H9 (cell line): ENCODE measurements around the gene LY6G6F. TPM values are rescaled to one million over a fixed set of nuclear protein-coding genes. Genes with fewer than 3 reads are reported as not detected.
A peak's percentile ranks its signal among the peaks of the same experiment; 100 is the strongest.

Source experiments
- DNase-seq: peaks from one replicate; pipeline ENCODE4 v3.0.0-alpha.2; 2017
- H2AFZ ChIP-seq: one replicate; pipeline ENCODE4 v1.6.1; 2013; ENCODE audit warnings: mild to moderate bottlenecking, low read length, control low read depth, moderate library complexity
- H2AK5ac ChIP-seq: 2 replicates; pipeline ENCODE4 v1.6.1; 2013; ENCODE audit warnings: low read length, control low read depth, mixed read lengths; ENCODE audit not compliant: insufficient read length
- H2BK120ac ChIP-seq: one replicate; pipeline ENCODE4 v1.6.1; 2013; ENCODE audit warnings: low read depth, mild to moderate bottlenecking, low read length, control low read depth, inconsistent platforms; ENCODE audit not compliant: poor library complexity, severe bottlenecking
- H2BK12ac ChIP-seq: 2 replicates; pipeline ENCODE4 v1.6.1; 2013; ENCODE audit warnings: low read length, control low read depth, mixed read lengths, low read depth; ENCODE audit not compliant: insufficient read length
- H2BK15ac ChIP-seq: 2 replicates; pipeline ENCODE4 v1.6.1; 2013; ENCODE audit warnings: low read depth, low read length, control low read depth
- H2BK20ac ChIP-seq: one replicate; pipeline ENCODE4 v1.6.1; 2013; ENCODE audit warnings: low read depth, mild to moderate bottlenecking, low read length, control low read depth, inconsistent platforms; ENCODE audit not compliant: poor library complexity, severe bottlenecking
- H2BK5ac ChIP-seq: 2 replicates; pipeline ENCODE4 v1.6.1; 2013; ENCODE audit warnings: low read length, control low read depth, mixed read lengths; ENCODE audit not compliant: insufficient read length
- H3K14ac ChIP-seq: 2 replicates; pipeline ENCODE4 v1.6.1; 2013; ENCODE audit warnings: low read length, control low read depth; ENCODE audit not compliant: insufficient read depth
- H3K18ac ChIP-seq: 2 replicates; pipeline ENCODE4 v1.6.1; 2013; ENCODE audit warnings: low read depth, mild to moderate bottlenecking, mixed read lengths, low read length, control low read depth; ENCODE audit not compliant: insufficient read length
- H3K23ac ChIP-seq: 2 replicates; pipeline ENCODE4 v1.6.1; 2013; ENCODE audit warnings: low read length, control low read depth, mixed read lengths, low read depth; ENCODE audit not compliant: insufficient read length
- H3K23me2 ChIP-seq: 2 replicates; pipeline ENCODE4 v1.6.1; 2013; ENCODE audit warnings: low read depth, mild to moderate bottlenecking, mixed read lengths, low read length, control low read depth; ENCODE audit not compliant: insufficient read length, poor library complexity, severe bottlenecking
- H3K27ac ChIP-seq: 2 replicates; pipeline ENCODE4 v1.5.1; 2013; ENCODE audit warnings: low read length, control low read depth, mixed read lengths, low read depth; ENCODE audit not compliant: insufficient read length
- H3K27me3 ChIP-seq: 2 replicates; pipeline ENCODE4 v1.6.1; 2013; ENCODE audit warnings: low read length, control low read depth, inconsistent platforms; ENCODE audit not compliant: insufficient read depth
- H3K4ac ChIP-seq: 2 replicates; pipeline ENCODE4 v1.6.1; 2013; ENCODE audit warnings: low read depth, mild to moderate bottlenecking, control low read depth, inconsistent platforms, low read length, moderate library complexity
- H3K4me1 ChIP-seq: 2 replicates; pipeline ENCODE4 v1.6.1; 2013; ENCODE audit warnings: low read length, control low read depth, inconsistent platforms; ENCODE audit not compliant: insufficient read depth
- H3K4me2 ChIP-seq: 2 replicates; pipeline ENCODE4 v1.6.1; 2013; ENCODE audit warnings: low read length, control low read depth, mixed read lengths; ENCODE audit not compliant: insufficient read length, insufficient read depth
- H3K56ac ChIP-seq: 2 replicates; pipeline ENCODE4 v1.6.1; 2013; ENCODE audit warnings: low read depth, mild to moderate bottlenecking, mixed read lengths, low read length, control low read depth; ENCODE audit not compliant: insufficient read length
- H3K79me1 ChIP-seq: 2 replicates; pipeline ENCODE4 v1.6.1; 2013; ENCODE audit warnings: low read depth, mild to moderate bottlenecking, moderate library complexity, low read length, control low read depth, inconsistent platforms; ENCODE audit not compliant: insufficient read depth, poor library complexity, severe bottlenecking
- H3K79me2 ChIP-seq: 2 replicates; pipeline ENCODE4 v1.6.1; 2013; ENCODE audit warnings: low read length, control low read depth, inconsistent platforms; ENCODE audit not compliant: insufficient read depth
- H3K9ac ChIP-seq: 2 replicates; pipeline ENCODE4 v1.6.1; 2013; ENCODE audit warnings: low read length, control low read depth, mixed read lengths; ENCODE audit not compliant: insufficient read length; ENCODE audit errors: extremely low read depth
- H3K9me3 ChIP-seq: one replicate; pipeline ENCODE4 v1.6.1; 2013; ENCODE audit warnings: low read depth, low read length, inconsistent platforms; ENCODE audit not compliant: control insufficient read depth
- H3T11ph ChIP-seq: one replicate; pipeline ENCODE4 v1.6.1; 2013; ENCODE audit warnings: mild to moderate bottlenecking, low read length, control low read depth, inconsistent platforms
- H4K20me1 ChIP-seq: one replicate; pipeline ENCODE4 v1.6.1; 2013; ENCODE audit not compliant: control insufficient read depth, insufficient read length, insufficient read depth
- H4K5ac ChIP-seq: 2 replicates; pipeline ENCODE4 v1.6.1; 2013; ENCODE audit warnings: low read depth, mild to moderate bottlenecking, mixed read lengths, low read length, control low read depth; ENCODE audit not compliant: insufficient read length
- H4K8ac ChIP-seq: replicated peaks from 2 replicates; pipeline ENCODE4 v1.6.1; 2013; ENCODE audit warnings: low read length, control low read depth, mixed read lengths, low read depth; ENCODE audit not compliant: insufficient read length
- H4K91ac ChIP-seq: 2 replicates; pipeline ENCODE4 v1.6.1; 2013; ENCODE audit warnings: low read depth, mild to moderate bottlenecking, moderate library complexity, mixed read lengths, low read length, control low read depth; ENCODE audit not compliant: insufficient read length
- H3K27ac Mint-ChIP-seq, 3 experiments: 2 replicates in 2 of 3; 3 replicates in 1 of 3; pipeline ENCODE4 v1.8.0; 2020 to 2021; ENCODE audit warnings: mixed read lengths in 3 of 3, mild to moderate bottlenecking in 1 of 3, moderate library complexity in 1 of 3
- H3K27me3 Mint-ChIP-seq: 2 replicates; pipeline ENCODE4 v1.8.0; 2021; ENCODE audit warnings: low read depth, mild to moderate bottlenecking, moderate library complexity, mixed read lengths
- H3K36me3 Mint-ChIP-seq, 3 experiments: 2 replicates in 2 of 3; 3 replicates in 1 of 3; pipeline ENCODE4 v1.8.0; 2020 to 2021; ENCODE audit warnings: low read depth in 3 of 3, mixed read lengths in 3 of 3; ENCODE audit not compliant: insufficient read depth in 1 of 3
- H3K4me1 Mint-ChIP-seq, 2 experiments: 2 replicates each; pipeline ENCODE4 v1.8.0; 2020; ENCODE audit warnings: mixed read lengths in 2 of 2
- H3K4me3 Mint-ChIP-seq, 2 experiments: 2 replicates in 1 of 2; 3 replicates in 1 of 2; pipeline ENCODE4 v1.8.0; 2020 to 2021; ENCODE audit warnings: mild to moderate bottlenecking in 2 of 2, mixed read lengths in 2 of 2, moderate library complexity in 1 of 2
- H3K9me3 Mint-ChIP-seq, 2 experiments: 2 replicates in 1 of 2; 3 replicates in 1 of 2; pipeline ENCODE4 v1.8.0; 2020; ENCODE audit warnings: mild to moderate bottlenecking in 2 of 2, mixed read lengths in 2 of 2, moderate library complexity in 1 of 2
- CTCF ChIP-seq: fragments of 200-600 bp; sonication (generic); conservative IDR thresholded peaks from 3 replicates; pipeline ENCODE4 v1.8.0; 2021; ENCODE audit warnings: antibody characterized with exemption, mild to moderate bottlenecking
- WGBS: extraction: QIAGEN DNeasy Blood & Tissue Kit; methylation state at CpG from one replicate; pipeline ENCODE4 v1.1.7; 2013; ENCODE audit warnings: missing lambda C conversion rate, low lambda C conversion rate, mixed read lengths; ENCODE audit not compliant: insufficient read length; ENCODE audit errors: extremely low coverage; 5-methylcytosine and 5-hydroxymethylcytosine counted together
- total RNA-seq: library from RNA; stranded (reverse); gene quantifications from 2 replicates; pipeline ENCODE4 v1.2.1, GENCODE V29; 2021

LY6G6F gene
- total RNA-seq, 1 experiment from 2014 or later, result not detected

DNA sequence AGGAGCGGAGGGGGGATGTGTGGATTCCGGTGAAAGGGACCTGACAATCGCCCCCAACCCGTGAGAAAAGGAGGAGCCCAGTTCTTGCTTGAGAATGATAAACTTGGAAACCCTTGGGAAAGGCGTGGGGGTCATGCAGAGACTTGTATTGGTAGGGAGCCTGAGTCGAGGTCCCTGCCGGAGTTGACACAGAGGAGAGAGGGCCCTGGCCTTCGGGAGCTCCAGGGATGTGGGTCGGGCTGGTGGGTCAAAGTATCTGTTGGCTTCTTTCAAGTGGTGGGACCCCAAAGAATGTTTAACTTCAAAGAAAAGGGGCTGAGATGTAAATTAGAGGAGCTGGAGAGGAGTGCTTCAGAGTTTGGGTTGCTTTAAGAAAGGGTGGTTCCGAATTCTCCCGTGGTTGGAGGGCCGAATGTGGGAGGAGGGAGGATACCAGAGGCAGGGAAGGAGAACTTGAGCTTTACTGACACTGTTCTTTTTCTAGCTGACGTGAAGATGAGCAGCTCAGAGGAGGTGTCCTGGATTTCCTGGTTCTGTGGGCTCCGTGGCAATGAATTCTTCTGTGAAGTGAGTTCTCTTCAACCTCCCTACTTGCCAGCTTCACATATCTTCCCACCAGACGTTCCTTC is 40.2 kb upstream of the LY6G6F start:
- Mint-ChIP-seq H3K4me3 (peak overlapping the region; percentile 99), H3K36me3 (peaks cover 50 to 85% (median 78%) of the 10 kb centered on the region in 3 experiments), H3K27ac (peak overlapping the region; percentile 93 to 99 (median 96)), H3K9me3 (no peaks in the 10 kb centered on the region), H3K4me1 (peaks cover 25 to 29% of the 10 kb centered on the region in 2 experiments), H3K27me3 (no peaks in the 10 kb centered on the region)
- H2BK120ac ChIP-seq, result no peak overlapping the region
- peak overlapping the region; percentile 90 for H3K4me2 ChIP-seq
- no peak overlapping the region for H2BK5ac ChIP-seq
- no peak overlapping the region for H4K5ac ChIP-seq
- H3K9me3 ChIP-seq, result no peaks in the 10 kb centered on the region
- H3T11ph ChIP-seq, result no peak overlapping the region
- no peak overlapping the region for H2AK5ac ChIP-seq
- H3K18ac ChIP-seq, result no peak overlapping the region
- H3K56ac ChIP-seq, result no peak overlapping the region
- TF ChIP-seq CTCF, result no peak
- H4K91ac ChIP-seq, result no peak overlapping the region
- H3K23ac ChIP-seq, result no peak overlapping the region
- H3K79me1 ChIP-seq, result peaks cover 11% of the 10 kb centered on the region
- H3K4me1 ChIP-seq, result no peaks in the 10 kb centered on the region
- peak overlapping the region; percentile 62 for H3K9ac ChIP-seq
- WGBS, result no CpG with 5 or more reads among the region's 15 CpGs
- no peak overlapping the region for H2AFZ ChIP-seq
- no peak overlapping the region for H3K27ac ChIP-seq
- peaks cover 6% of the 10 kb centered on the region; the same call in 1 of the 2 replicates for H3K79me2 ChIP-seq
- no peak overlapping the region for H3K4ac ChIP-seq
- H3K23me2 ChIP-seq, result peaks cover 19% of the 10 kb centered on the region
- no peaks in the 10 kb centered on the region for H4K20me1 ChIP-seq
- no peak for DNase-seq
- H4K8ac ChIP-seq, result no peak overlapping the region
- H3K14ac ChIP-seq, result peak overlapping the region; percentile 48
- no peak overlapping the region for H2BK12ac ChIP-seq
- H2BK15ac ChIP-seq, result no peak overlapping the region
- H3K27me3 ChIP-seq, result no peaks in the 10 kb centered on the region
- no peak overlapping the region for H2BK20ac ChIP-seq
